ENCODE results near the gene TUBGCP4. TPM values are rescaled to one million over a fixed set of nuclear protein-coding genes. Genes with fewer than 3 reads are reported as not detected.

Gene TUBGCP4
- polyA plus RNA-seq, 3 donors: 4.7 to 7.6 (median 6.1) TPM

DNA sequence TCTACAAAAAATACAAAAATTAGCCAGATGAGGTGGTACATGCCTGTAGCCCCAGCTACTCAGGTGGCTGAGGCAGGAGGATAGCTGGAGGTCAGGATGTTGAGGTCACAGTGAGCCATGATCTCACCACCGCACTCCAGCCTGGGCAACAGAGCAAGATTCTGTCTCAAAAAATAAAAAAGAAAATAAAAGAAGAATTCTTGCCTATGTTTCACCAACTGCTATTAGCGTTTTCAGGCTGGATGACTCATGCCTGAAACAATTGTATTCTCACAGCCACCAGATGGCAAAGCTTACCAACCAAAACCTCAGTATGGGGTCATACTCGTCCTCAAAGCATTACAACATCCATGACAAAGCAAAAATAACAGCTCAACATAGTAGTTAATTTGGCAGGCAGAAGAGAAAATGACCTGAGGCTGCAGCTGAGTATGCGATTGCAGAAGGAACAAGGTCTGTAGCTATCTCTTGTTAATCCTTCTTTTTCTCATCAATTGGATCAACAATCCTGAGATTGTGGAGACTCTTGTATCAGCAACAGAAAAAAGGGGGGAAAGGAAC is 69.9 kb downstream of the TUBGCP4 start:
- Histone ChIP-seq H3K9me3 (replicated peaks in 1 of 2; ENCODE audit: control insufficient read depth in 1 of 2, insufficient read depth in 1 of 2, low read length in 2 of 2) (no peaks in the 10 kb centered on the region), H3K4me1 (ENCODE audit: control insufficient read depth in 1 of 2, insufficient read depth in 2 of 2, low read length in 2 of 2) (peaks cover 10 to 11% of the 10 kb centered on the region in 2 donors), H3K79me2 (ENCODE audit: insufficient read depth, low read length) (no peaks in the 10 kb centered on the region), H3K27ac (ENCODE audit: low read depth in 1 of 2, low read length in 2 of 2) (peak overlapping the region; percentile 37 to 64), H3K27me3 (ENCODE audit: control insufficient read depth in 2 of 2, insufficient read depth in 2 of 2, low read length in 2 of 2) (no peaks in the 10 kb centered on the region), H2AFZ (ENCODE audit: insufficient read depth, low read depth, low read length, poor library complexity, severe bottlenecking) (no peak overlapping the region), H3K36me3 (replicated peaks in 1 of 2; ENCODE audit: control insufficient read depth in 1 of 2, insufficient read depth in 2 of 2, low read length in 2 of 2) (peaks cover 5 to 9% of the 10 kb centered on the region in 2 donors), H3K4me2 (replicated peaks; ENCODE audit: extremely low read depth, low read length, poor library complexity, severe bottlenecking) (peak overlapping the region; percentile 53), H3K9ac (ENCODE audit: insufficient read depth, low read length, poor library complexity, severe bottlenecking) (no peak overlapping the region), H4K20me1 (ENCODE audit: insufficient read depth, low read length) (no peaks in the 10 kb centered on the region), H3K4me3 (replicated peaks in 1 of 3; ENCODE audit: low read depth in 2 of 3, low read length in 3 of 3) (peak overlapping the region in 1 of 3 experiments; percentile 34)
- peak; percentile 83 to 92 (median 92) for DNase-seq
- H3K9me3 Mint-ChIP-seq: no peaks in the 10 kb centered on the region
- H3K27ac Mint-ChIP-seq: peak overlapping the region; percentile 68 to 92 (median 84)
- WGBS (ENCODE audit: insufficient coverage): no CpG with 5 or more reads among the region's 4 CpGs
- TF ChIP-seq, protein P1, sequence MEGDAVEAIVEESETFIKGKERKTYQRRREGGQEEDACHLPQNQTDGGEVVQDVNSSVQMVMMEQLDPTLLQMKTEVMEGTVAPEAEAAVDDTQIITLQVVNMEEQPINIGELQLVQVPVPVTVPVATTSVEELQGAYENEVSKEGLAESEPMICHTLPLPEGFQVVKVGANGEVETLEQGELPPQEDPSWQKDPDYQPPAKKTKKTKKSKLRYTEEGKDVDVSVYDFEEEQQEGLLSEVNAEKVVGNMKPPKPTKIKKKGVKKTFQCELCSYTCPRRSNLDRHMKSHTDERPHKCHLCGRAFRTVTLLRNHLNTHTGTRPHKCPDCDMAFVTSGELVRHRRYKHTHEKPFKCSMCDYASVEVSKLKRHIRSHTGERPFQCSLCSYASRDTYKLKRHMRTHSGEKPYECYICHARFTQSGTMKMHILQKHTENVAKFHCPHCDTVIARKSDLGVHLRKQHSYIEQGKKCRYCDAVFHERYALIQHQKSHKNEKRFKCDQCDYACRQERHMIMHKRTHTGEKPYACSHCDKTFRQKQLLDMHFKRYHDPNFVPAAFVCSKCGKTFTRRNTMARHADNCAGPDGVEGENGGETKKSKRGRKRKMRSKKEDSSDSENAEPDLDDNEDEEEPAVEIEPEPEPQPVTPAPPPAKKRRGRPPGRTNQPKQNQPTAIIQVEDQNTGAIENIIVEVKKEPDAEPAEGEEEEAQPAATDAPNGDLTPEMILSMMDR (IDR thresholded peaks at IDR 0.05): peak; percentile 74
- peak overlapping the region in 1 of 2 donors; percentile 66 for H3K4me3 Mint-ChIP-seq
- intact Hi-C loops (cut with micrococcal nuclease): loop anchor here (10.0 kb wide), 2 partner anchors 74 to 624 kb away; partner anchors contain the start of gene MAP1A (in 1 of the 2)
- H3K4me1 Mint-ChIP-seq: peaks cover 6% of the 10 kb centered on the region
- H3K27me3 Mint-ChIP-seq (ENCODE audit: low read depth in 3 of 3): no peaks in the 10 kb centered on the region
- peaks cover 3 to 13% of the 10 kb centered on the region in 2 donors for H3K36me3 Mint-ChIP-seq

DNA sequence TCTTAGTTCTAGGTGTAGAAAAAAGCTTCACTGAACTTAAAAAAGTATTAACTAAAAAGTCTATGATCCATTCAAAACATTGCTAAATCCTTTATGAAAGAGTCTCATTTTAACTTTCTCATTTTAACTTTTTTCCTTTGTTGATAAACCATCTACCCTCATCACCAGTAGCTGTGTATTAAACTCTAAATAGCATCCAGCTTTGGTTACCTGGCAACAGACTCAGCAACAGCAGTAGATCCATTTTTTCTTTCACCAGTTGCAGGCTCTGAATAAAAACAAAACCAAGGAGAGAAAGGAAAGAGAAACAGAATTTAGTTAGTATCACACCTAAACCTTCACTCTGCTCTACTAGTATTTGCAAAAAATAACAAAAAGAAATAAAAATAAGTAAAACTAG is 70.4 kb downstream of the TUBGCP4 start:
- peak overlapping the region in 6 of 7 donors; percentile 68 to 92 (median 86) for H3K27ac Mint-ChIP-seq
- H3K36me3 Mint-ChIP-seq: peaks cover 2 to 14% of the 10 kb centered on the region in 2 donors
- TF ChIP-seq, protein P1 (IDR thresholded peaks at IDR 0.05): no peak
- Histone ChIP-seq H3K4me2 (replicated peaks; ENCODE audit: extremely low read depth, low read length, poor library complexity, severe bottlenecking) (peak overlapping the region; percentile 53), H3K9ac (ENCODE audit: insufficient read depth, low read length, poor library complexity, severe bottlenecking) (no peak overlapping the region), H3K79me2 (ENCODE audit: insufficient read depth, low read length) (no peaks in the 10 kb centered on the region), H3K9me3 (replicated peaks in 1 of 2; ENCODE audit: control insufficient read depth in 1 of 2, insufficient read depth in 1 of 2, low read length in 2 of 2) (no peaks in the 10 kb centered on the region), H3K4me3 (replicated peaks in 1 of 3; ENCODE audit: low read depth in 2 of 3, low read length in 3 of 3) (peak overlapping the region in 1 of 3 experiments; percentile 34), H2AFZ (ENCODE audit: insufficient read depth, low read depth, low read length, poor library complexity, severe bottlenecking) (no peak overlapping the region), H3K27ac (ENCODE audit: low read depth in 1 of 2, low read length in 2 of 2) (peak overlapping the region in 1 of 2 donors; percentile 64), H3K4me1 (ENCODE audit: control insufficient read depth in 1 of 2, insufficient read depth in 2 of 2, low read length in 2 of 2) (peaks cover 10 to 11% of the 10 kb centered on the region in 2 donors), H3K27me3 (ENCODE audit: control insufficient read depth in 2 of 2, insufficient read depth in 2 of 2, low read length in 2 of 2) (no peaks in the 10 kb centered on the region), H3K36me3 (replicated peaks in 1 of 2; ENCODE audit: control insufficient read depth in 1 of 2, insufficient read depth in 2 of 2, low read length in 2 of 2) (peaks cover 5 to 10% of the 10 kb centered on the region in 2 donors), H4K20me1 (ENCODE audit: insufficient read depth, low read length) (no peaks in the 10 kb centered on the region)
- peaks cover 6% of the 10 kb centered on the region for H3K4me1 Mint-ChIP-seq
- no peaks in the 10 kb centered on the region for H3K27me3 Mint-ChIP-seq (ENCODE audit: low read depth in 3 of 3)
- H3K9me3 Mint-ChIP-seq: no peaks in the 10 kb centered on the region
- H3K4me3 Mint-ChIP-seq: peak overlapping the region in 1 of 2 donors; percentile 66
- no peak for DNase-seq
- intact Hi-C loops (cut with micrococcal nuclease): loop anchor here (10.0 kb wide), 2 partner anchors 73 to 623 kb away; partner anchors contain the start of gene MAP1A (in 1 of the 2)

Measured in CD14-positive monocyte (primary cell).